Thoracic aorta (tissue), 2 donors: ENCODE measurements around the gene RALA. TPM values are rescaled to one million over a fixed set of nuclear protein-coding genes. Genes with fewer than 3 reads are reported as not detected.

Experiments
- ATAC-seq: fragments of 150-250 bp; one replicate; pipeline ENCODE4 v1.8.0; 2017; ENCODE audit warnings: low read depth; ENCODE audit not compliant: insufficient number of reproducible peaks, low FRiP score
- DNase-seq: peaks from one replicate; pipeline ENCODE4 v3.0.0-alpha.2; 2020; ENCODE audit warnings: low spot score
- H3K27ac ChIP-seq, 2 donors: fragments of 200-600 bp; sonication (generic); 1 replicate in 1 of 2; 2 replicates in 1 of 2; pipeline ENCODE4 v1.5.1; 2016; ENCODE audit warnings: mild to moderate bottlenecking in 2 of 2, moderate library complexity in 2 of 2
- H3K27me3 ChIP-seq: fragments of 200-600 bp; sonication (generic); replicated peaks from 2 replicates; pipeline ENCODE4 v1.6.0; 2016; ENCODE audit warnings: mild to moderate bottlenecking; ENCODE audit not compliant: insufficient read depth
- H3K36me3 ChIP-seq: fragments of 200-600 bp; sonication (generic); one replicate; pipeline ENCODE4 v1.5.1; 2016
- H3K4me1 ChIP-seq, 2 donors: fragments of 200-600 bp; sonication (generic); 1 replicate in 1 of 2; 2 replicates in 1 of 2; pipeline versions ENCODE4 v1.5.1 to v1.6.0; 2016; ENCODE audit warnings: low read depth in 2 of 2, mild to moderate bottlenecking in 1 of 2; ENCODE audit not compliant: control insufficient read depth in 1 of 2
- H3K4me3 ChIP-seq: fragments of 200-600 bp; sonication (generic); 2 replicates; pipeline ENCODE4 v1.5.1; 2016; ENCODE audit warnings: mild to moderate bottlenecking
- H3K9me3 ChIP-seq: fragments of 200-600 bp; sonication (generic); 2 replicates; pipeline ENCODE4 v1.5.1; 2016
- CTCF ChIP-seq: fragments of 200-600 bp; sonication (generic); IDR thresholded peaks from one replicate; pipeline ENCODE4 v1.5.1; 2019; ENCODE audit warnings: antibody characterized with exemption
- total RNA-seq, 2 donors: library from RNA; depleted of rRNA; stranded (reverse); fragments of >200 nt; gene quantifications; one replicate each; pipeline versions ENCODE4 v1.1.0 to v1.2.3, GENCODE V29; 2016

Gene RALA
- total RNA-seq, 2 donors from 2014 or later = 7.3 to 9.8 TPM

GRCh38 chr7:39613577-39613976 lies 9.8 kb upstream of the RALA start:
- Histone ChIP-seq H3K4me3 (no peak overlapping the region), H3K27ac (no peak overlapping the region), H3K36me3 (no peaks in the 10 kb centered on the region), H3K4me1 (peaks cover 5 to 8% of the 10 kb centered on the region in 2 donors), H3K9me3 (no peaks in the 10 kb centered on the region), H3K27me3 (no peaks in the 10 kb centered on the region)
- no peak for DNase-seq
- TF ChIP-seq CTCF = no peak
- no peak for ATAC-seq

GRCh38 chr7:39614299-39614698 lies 9.1 kb upstream of the RALA start:
- no peak overlapping the region for H3K27ac ChIP-seq
- no peak for TF ChIP-seq CTCF
- no peaks in the 10 kb centered on the region for H3K36me3 ChIP-seq
- no peak for DNase-seq
- H3K9me3 ChIP-seq = no peaks in the 10 kb centered on the region
- ATAC-seq = no peak
- no peak overlapping the region for H3K4me3 ChIP-seq
- H3K4me1 ChIP-seq = peaks cover 4 to 5% of the 10 kb centered on the region in 2 donors
- no peaks in the 10 kb centered on the region for H3K27me3 ChIP-seq

- TF ChIP-seq CTCF = no peak
Measured at GRCh38 chr7:39615350-39615975, 7.9 kb upstream of the RALA start.

GRCh38 chr7:39616138-39616537 lies 7.2 kb upstream of the RALA start:
- no peak overlapping the region for H3K4me3 ChIP-seq
- H3K27me3 ChIP-seq = no peaks in the 10 kb centered on the region
- no peaks in the 10 kb centered on the region for H3K36me3 ChIP-seq
- TF ChIP-seq CTCF = no peak
- H3K9me3 ChIP-seq = no peaks in the 10 kb centered on the region
- DNase-seq (no peak), ATAC-seq (no peak)
- H3K27ac ChIP-seq = no peak overlapping the region
- H3K4me1 ChIP-seq = no peaks in the 10 kb centered on the region

More at GRCh38 chr7:39615350-39615975, 7.9 kb upstream of the RALA start:
- ATAC-seq (no peak), DNase-seq (no peak)
- Histone ChIP-seq H3K4me3 (no peak overlapping the region), H3K36me3 (no peaks in the 10 kb centered on the region), H3K27ac (no peak overlapping the region), H3K9me3 (no peaks in the 10 kb centered on the region), H3K4me1 (no peaks in the 10 kb centered on the region), H3K27me3 (no peaks in the 10 kb centered on the region)

- no peaks in the 10 kb centered on the region for H3K27me3 ChIP-seq
- H3K36me3 ChIP-seq = no peaks in the 10 kb centered on the region
- DNase-seq (no peak), ATAC-seq (no peak)
- no peaks in the 10 kb centered on the region for H3K9me3 ChIP-seq
- H3K4me3 ChIP-seq = no peak overlapping the region
- TF ChIP-seq CTCF = no peak
- peaks cover 0 to 2% of the 10 kb centered on the region in 2 donors for H3K4me1 ChIP-seq
- H3K27ac ChIP-seq = no peak overlapping the region
Measured at GRCh38 chr7:39617005-39617404, 6.4 kb upstream of the RALA start.
